Activated CD4-positive, alpha-beta memory T cell treated with anti-CD3 and anti-CD28 coated beads, Interleukin-2, amount 10 ng/mL, durations not matched to agents 7 days and 5 days (primary cell): ENCODE results near the gene SKIC2. TPM values are rescaled to one million over a fixed set of nuclear protein-coding genes. Genes with fewer than 3 reads are reported as not detected.
"Not testable (repeated sequence)": the region's sequence is repeated elsewhere in the genome, so short reads cannot be mapped to it uniquely, and the experiment has no call there.

Source experiments
- CTCF ChIA-PET: fragments of 350-600 bp; sonication (Branson Sonifier 250); formaldehyde crosslinking; loops from one replicate; lab custom pipeline; 2021; ENCODE audit warnings: antibody characterized with exemption, inconsistent platforms; lab: Charles Lee
- POLR2A ChIA-PET: fragments of 350-600 bp; sonication (Branson Sonifier 250); formaldehyde crosslinking; loops from one replicate; lab custom pipeline; 2021; ENCODE audit warnings: antibody characterized with exemption; lab: Charles Lee
- DNase-seq: peaks from one replicate; pipeline ENCODE4 v3.0.0-alpha.2; 2020
- H3K27ac Mint-ChIP-seq: one replicate; pipeline ENCODE4 v1.8.0; 2021; ENCODE audit warnings: mild to moderate bottlenecking, mixed read lengths
- H3K27me3 Mint-ChIP-seq: one replicate; pipeline ENCODE4 v1.8.0; 2021; ENCODE audit warnings: mixed read lengths
- H3K36me3 Mint-ChIP-seq: one replicate; pipeline ENCODE4 v1.8.0; 2021; ENCODE audit warnings: low read depth, mixed read lengths
- H3K4me1 Mint-ChIP-seq: one replicate; pipeline ENCODE4 v1.8.0; 2021; ENCODE audit warnings: mixed read lengths
- H3K4me3 Mint-ChIP-seq: one replicate; pipeline ENCODE4 v1.8.0; 2021; ENCODE audit warnings: mild to moderate bottlenecking, mixed read lengths
- H3K9me3 Mint-ChIP-seq: one replicate; pipeline ENCODE4 v1.8.0; 2021; ENCODE audit warnings: mixed read lengths
- total RNA-seq, 2 experiments: library from RNA; stranded (reverse); gene quantifications; one replicate each; pipeline ENCODE4 v1.2.3, GENCODE V29; 2021

SKIC2 gene
- total RNA-seq, 2 experiments from 2014 or later: 69.4 to 74.2 TPM

- ChIA-PET POLR2A (no interaction called here), CTCF (no interaction called here)
- peaks cover 3% of the 10 kb centered on the region for H3K27me3 Mint-ChIP-seq
- no peak for DNase-seq
- no peaks in the 10 kb centered on the region for H3K4me1 Mint-ChIP-seq
- H3K27ac Mint-ChIP-seq: no peak overlapping the region
- H3K4me3 Mint-ChIP-seq: no peak overlapping the region
- no peaks in the 10 kb centered on the region for H3K36me3 Mint-ChIP-seq
- H3K9me3 Mint-ChIP-seq: no peaks in the 10 kb centered on the region
Observed at GRCh38 chr6:31927863-31928671, 30.9 kb upstream of the SKIC2 start.

- Mint-ChIP-seq H3K4me3 (no peak overlapping the region), H3K27ac (no peak overlapping the region), H3K4me1 (no peaks in the 10 kb centered on the region), H3K27me3 (peaks cover 3% of the 10 kb centered on the region), H3K36me3 (no peaks in the 10 kb centered on the region), H3K9me3 (no peaks in the 10 kb centered on the region)
- no peak for DNase-seq
- ChIA-PET POLR2A (no interaction called here), CTCF (no interaction called here)
Observed at GRCh38 chr6:31928672-31928939, 30.4 kb upstream of the SKIC2 start.

DNA sequence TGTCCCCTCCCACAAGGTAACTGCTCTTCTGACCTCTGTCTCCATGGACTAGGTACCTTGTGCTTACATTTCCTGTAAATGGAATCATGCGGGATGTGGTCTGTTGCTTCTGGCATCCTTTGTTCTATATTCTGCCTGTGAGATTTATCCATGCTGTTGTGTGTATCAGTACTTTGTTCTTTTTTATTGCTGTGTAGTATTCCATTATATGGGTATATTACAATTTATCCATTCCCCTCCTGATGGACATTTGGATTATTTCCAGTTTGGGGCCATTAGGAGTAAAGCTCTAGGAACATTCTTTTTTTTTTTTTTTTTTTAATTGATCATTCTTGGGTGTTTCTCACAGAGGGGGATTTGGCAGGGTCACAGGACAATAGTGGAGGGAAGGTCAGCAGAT lies 28.0 kb upstream of the SKIC2 start:
- H3K27me3 Mint-ChIP-seq: peaks cover 3% of the 10 kb centered on the region
- DNase-seq: no peak
- no peak overlapping the region for H3K27ac Mint-ChIP-seq
- no peak overlapping the region for H3K4me3 Mint-ChIP-seq
- H3K36me3 Mint-ChIP-seq: no peaks in the 10 kb centered on the region
- ChIA-PET CTCF (no interaction called here), POLR2A (no interaction called here)
- H3K4me1 Mint-ChIP-seq: no peaks in the 10 kb centered on the region
- H3K9me3 Mint-ChIP-seq: no peaks in the 10 kb centered on the region

- CTCF ChIA-PET, POLR2A ChIA-PET, H3K27me3 Mint-ChIP-seq, H3K4me1 Mint-ChIP-seq, H3K9me3 Mint-ChIP-seq, H3K4me3 Mint-ChIP-seq, H3K36me3 Mint-ChIP-seq, DNase-seq, H3K27ac Mint-ChIP-seq: not testable (repeated sequence)
Observed at GRCh38 chr6:31932137-31932536, 26.8 kb upstream of the SKIC2 start.

DNA sequence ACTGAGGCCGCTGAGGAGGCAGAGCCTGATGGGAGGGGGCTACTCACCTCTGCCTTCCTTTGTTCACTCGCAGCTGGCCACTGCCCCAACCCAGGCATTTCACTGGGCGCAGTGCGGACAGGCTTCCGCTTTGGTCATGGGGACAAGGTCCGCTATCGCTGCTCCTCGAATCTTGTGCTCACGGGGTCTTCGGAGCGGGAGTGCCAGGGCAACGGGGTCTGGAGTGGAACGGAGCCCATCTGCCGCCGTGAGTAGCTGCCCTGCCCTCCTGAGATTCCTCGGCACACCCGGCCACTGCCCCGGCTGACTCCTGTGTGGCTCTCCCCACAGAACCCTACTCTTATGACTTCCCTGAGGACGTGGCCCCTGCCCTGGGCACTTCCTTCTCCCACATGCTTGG lies 25.4 kb upstream of the SKIC2 start:
- ChIA-PET POLR2A (no interaction called here), CTCF (no interaction called here)
- DNase-seq: no peak
- no peaks in the 10 kb centered on the region for H3K4me1 Mint-ChIP-seq
- no peak overlapping the region for H3K27ac Mint-ChIP-seq
- no peak overlapping the region for H3K4me3 Mint-ChIP-seq
- no peaks in the 10 kb centered on the region for H3K36me3 Mint-ChIP-seq
- H3K9me3 Mint-ChIP-seq: no peaks in the 10 kb centered on the region
- peaks cover 2% of the 10 kb centered on the region for H3K27me3 Mint-ChIP-seq

DNA sequence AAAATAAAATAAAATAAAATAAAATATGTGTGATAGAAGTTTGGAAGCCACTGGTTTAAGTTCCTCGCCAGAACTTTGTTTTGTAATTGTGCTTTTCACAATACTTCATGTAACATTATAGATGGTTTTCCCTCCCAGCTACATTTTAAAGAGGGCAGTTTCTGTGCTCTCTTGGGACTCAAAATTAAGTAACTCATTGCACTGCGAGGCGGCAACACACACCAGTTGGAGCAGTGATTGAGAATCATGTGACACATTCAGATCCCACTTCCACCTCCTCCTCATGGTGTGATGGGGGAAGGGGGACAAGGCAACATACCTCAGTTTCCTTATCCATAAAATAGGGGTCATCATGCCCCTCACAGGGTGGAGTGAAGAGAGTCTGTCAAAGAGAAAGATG lies 24.0 kb upstream of the SKIC2 start:
- POLR2A ChIA-PET: no interaction called here
- H3K36me3 Mint-ChIP-seq: no peaks in the 10 kb centered on the region
- no peak for DNase-seq
- peaks cover 2% of the 10 kb centered on the region for H3K27me3 Mint-ChIP-seq
- CTCF ChIA-PET: interaction anchor here (1.1 kb wide), 1 partner anchor 37 kb away, joined by 4 read pairs; no protein-coding TSS in a partner anchor
- no peaks in the 10 kb centered on the region for H3K4me1 Mint-ChIP-seq
- no peak overlapping the region for H3K27ac Mint-ChIP-seq
- H3K4me3 Mint-ChIP-seq: no peak overlapping the region
- no peaks in the 10 kb centered on the region for H3K9me3 Mint-ChIP-seq

- no peak for DNase-seq
- Mint-ChIP-seq H3K4me3 (no peak overlapping the region), H3K27me3 (peaks cover 4% of the 10 kb centered on the region), H3K9me3 (no peaks in the 10 kb centered on the region), H3K27ac (no peak overlapping the region), H3K4me1 (no peaks in the 10 kb centered on the region), H3K36me3 (no peaks in the 10 kb centered on the region)
- POLR2A ChIA-PET: no interaction called here
- CTCF ChIA-PET: no interaction called here
Observed at GRCh38 chr6:31935823-31936222, 23.2 kb upstream of the SKIC2 start.

- peaks cover 17% of the 10 kb centered on the region for H3K27me3 Mint-ChIP-seq
- ChIA-PET CTCF (interaction anchor here (1.4 to 1.9 kb wide), 2 partner anchors 10 to 170 kb away, joined by 6 read pairs; no protein-coding TSS in a partner anchor), POLR2A (no interaction called here)
- H3K27ac Mint-ChIP-seq: no peak overlapping the region
- no peak for DNase-seq
- H3K36me3 Mint-ChIP-seq: no peaks in the 10 kb centered on the region
- H3K9me3 Mint-ChIP-seq: no peaks in the 10 kb centered on the region
- no peak overlapping the region for H3K4me3 Mint-ChIP-seq
- H3K4me1 Mint-ChIP-seq: no peaks in the 10 kb centered on the region
Observed at GRCh38 chr6:31940256-31940664, 18.7 kb upstream of the SKIC2 start.

- ChIA-PET CTCF (no interaction called here), POLR2A (no interaction called here)
- Mint-ChIP-seq H3K9me3 (no peaks in the 10 kb centered on the region), H3K27me3 (peaks cover 24% of the 10 kb centered on the region), H3K36me3 (no peaks in the 10 kb centered on the region), H3K4me3 (no peak overlapping the region), H3K27ac (no peak overlapping the region), H3K4me1 (peaks cover 5% of the 10 kb centered on the region)
- DNase-seq: no peak
Observed at GRCh38 chr6:31943742-31944141, 15.2 kb upstream of the SKIC2 start.

DNA sequence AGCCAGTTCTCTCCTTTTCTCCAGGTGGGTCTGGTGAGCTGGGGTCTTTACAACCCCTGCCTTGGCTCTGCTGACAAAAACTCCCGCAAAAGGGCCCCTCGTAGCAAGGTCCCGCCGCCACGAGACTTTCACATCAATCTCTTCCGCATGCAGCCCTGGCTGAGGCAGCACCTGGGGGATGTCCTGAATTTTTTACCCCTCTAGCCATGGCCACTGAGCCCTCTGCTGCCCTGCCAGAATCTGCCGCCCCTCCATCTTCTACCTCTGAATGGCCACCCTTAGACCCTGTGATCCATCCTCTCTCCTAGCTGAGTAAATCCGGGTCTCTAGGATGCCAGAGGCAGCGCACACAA lies 13.8 kb upstream of the SKIC2 start:
- Mint-ChIP-seq H3K27me3 (peaks cover 24% of the 10 kb centered on the region), H3K9me3 (no peaks in the 10 kb centered on the region), H3K27ac (no peak overlapping the region), H3K36me3 (no peaks in the 10 kb centered on the region), H3K4me3 (no peak overlapping the region), H3K4me1 (peaks cover 5% of the 10 kb centered on the region)
- ChIA-PET POLR2A (interaction anchor here (1.0 to 1.7 kb wide), 3 partner anchors 13 to 27 kb away, joined by 3 to 5 read pairs (median 3); partner anchors contain the start of genes DXO, NELFE and SKIC2), CTCF (no interaction called here)
- DNase-seq: no peak

DNA sequence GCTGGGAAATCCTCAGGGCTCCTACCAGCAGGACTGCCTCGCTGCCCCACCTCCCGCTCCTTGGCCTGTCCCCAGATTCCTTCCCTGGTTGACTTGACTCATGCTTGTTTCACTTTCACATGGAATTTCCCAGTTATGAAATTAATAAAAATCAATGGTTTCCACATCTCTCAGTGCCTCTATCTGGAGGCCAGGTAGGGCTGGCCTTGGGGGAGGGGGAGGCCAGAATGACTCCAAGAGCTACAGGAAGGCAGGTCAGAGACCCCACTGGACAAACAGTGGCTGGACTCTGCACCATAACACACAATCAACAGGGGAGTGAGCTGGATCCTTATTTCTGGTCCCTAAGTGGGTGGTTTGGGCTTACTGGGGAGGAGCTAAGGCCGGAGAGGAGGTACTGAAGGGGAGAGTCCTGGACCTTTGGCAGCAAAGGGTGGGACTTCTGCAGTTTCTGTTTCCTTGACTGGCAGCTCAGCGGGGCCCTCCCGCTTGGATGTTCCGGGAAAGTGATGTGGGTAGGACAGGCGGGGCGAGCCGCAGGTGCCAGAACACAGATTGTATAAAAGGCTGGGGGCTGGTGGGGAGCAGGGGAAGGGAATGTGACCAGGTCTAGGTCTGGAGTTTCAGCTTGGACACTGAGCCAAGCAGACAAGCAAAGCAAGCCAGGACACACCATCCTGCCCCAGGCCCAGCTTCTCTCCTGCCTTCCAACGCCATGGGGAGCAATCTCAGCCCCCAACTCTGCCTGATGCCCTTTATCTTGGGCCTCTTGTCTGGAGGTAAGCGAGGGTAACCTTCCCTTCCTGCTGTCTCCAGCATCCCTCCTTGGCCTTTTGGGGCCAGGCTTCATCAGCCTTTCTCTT lies 13.2 kb upstream of the SKIC2 start, which contains the start of gene CFB:
TSS of gene CFB (plus strand) at position 589 of the 863 bp plus-strand sequence. CDS start at position 716, 127 bp downstream.
- POLR2A ChIA-PET: interaction anchor here (1.0 to 1.7 kb wide), 3 partner anchors 12 to 26 kb away, joined by 3 to 5 read pairs (median 3); partner anchors contain the start of genes DXO, NELFE and SKIC2
- Mint-ChIP-seq H3K9me3 (no peaks in the 10 kb centered on the region), H3K4me3 (no peak within 1 kb of the TSS), H3K36me3 (peaks cover 2% of the 10 kb centered on the region), H3K4me1 (peaks cover 5% of the 10 kb centered on the region), H3K27ac (no peak within 1 kb of the TSS), H3K27me3 (peaks cover 21% of the 10 kb centered on the region)
- no peak for DNase-seq
- CTCF ChIA-PET: no interaction called here

DNA sequence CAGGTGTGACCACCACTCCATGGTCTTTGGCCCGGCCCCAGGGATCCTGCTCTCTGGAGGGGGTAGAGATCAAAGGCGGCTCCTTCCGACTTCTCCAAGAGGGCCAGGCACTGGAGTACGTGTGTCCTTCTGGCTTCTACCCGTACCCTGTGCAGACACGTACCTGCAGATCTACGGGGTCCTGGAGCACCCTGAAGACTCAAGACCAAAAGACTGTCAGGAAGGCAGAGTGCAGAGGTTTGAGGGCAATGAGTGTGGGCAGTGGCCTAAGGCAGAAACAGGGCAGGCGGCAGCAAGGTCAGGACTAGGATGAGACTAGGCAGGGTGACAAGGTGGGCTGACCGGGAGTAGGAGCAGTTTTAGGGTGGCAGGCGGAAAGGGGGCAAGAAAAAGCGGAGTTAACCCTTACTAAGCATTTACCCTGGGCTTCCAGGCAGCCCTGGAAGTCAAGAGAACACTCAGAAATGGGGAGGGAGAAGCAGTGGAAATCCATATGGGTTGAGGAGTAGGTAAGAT lies 12.5 kb upstream of the SKIC2 start:
- POLR2A ChIA-PET: interaction anchor here (1.7 kb wide), 1 partner anchor 13 kb away, joined by 5 read pairs; the partner anchor contains the start of genes NELFE and SKIC2

GRCh38 chr6:31947070-31947675 lies 11.8 kb upstream of the SKIC2 start:
- Mint-ChIP-seq H3K9me3 (no peaks in the 10 kb centered on the region), H3K4me3 (no peak overlapping the region), H3K27ac (no peak overlapping the region), H3K4me1 (peaks cover 5% of the 10 kb centered on the region), H3K27me3 (peaks cover 19% of the 10 kb centered on the region), H3K36me3 (peaks cover 5% of the 10 kb centered on the region)
- no peak for DNase-seq
- POLR2A ChIA-PET: interaction anchor here (2.4 kb wide), 1 partner anchor 11 kb away, joined by 10 read pairs; the partner anchor contains the start of genes NELFE and SKIC2
- CTCF ChIA-PET: no interaction called here

More for the DNA sequence above, 12.5 kb upstream of the SKIC2 start:
- peaks cover 21% of the 10 kb centered on the region for H3K27me3 Mint-ChIP-seq
- peaks cover 5% of the 10 kb centered on the region for H3K4me1 Mint-ChIP-seq
- no peak overlapping the region for H3K4me3 Mint-ChIP-seq
- no peak overlapping the region for H3K27ac Mint-ChIP-seq
- CTCF ChIA-PET: no interaction called here
- H3K36me3 Mint-ChIP-seq: peaks cover 5% of the 10 kb centered on the region
- no peak for DNase-seq
- H3K9me3 Mint-ChIP-seq: no peaks in the 10 kb centered on the region
